Measurements from ENCODE around the gene NHERF1. TPM values are rescaled to one million over a fixed set of nuclear protein-coding genes. Genes with fewer than 3 reads are reported as not detected.

The NHERF1 gene
- total and polyA plus RNA-seq, 2 of the 13 experiments (the other 11 are each of a cell fraction or from before 2014, with no cell fraction given) = 169 to 269 TPM

DNA sequence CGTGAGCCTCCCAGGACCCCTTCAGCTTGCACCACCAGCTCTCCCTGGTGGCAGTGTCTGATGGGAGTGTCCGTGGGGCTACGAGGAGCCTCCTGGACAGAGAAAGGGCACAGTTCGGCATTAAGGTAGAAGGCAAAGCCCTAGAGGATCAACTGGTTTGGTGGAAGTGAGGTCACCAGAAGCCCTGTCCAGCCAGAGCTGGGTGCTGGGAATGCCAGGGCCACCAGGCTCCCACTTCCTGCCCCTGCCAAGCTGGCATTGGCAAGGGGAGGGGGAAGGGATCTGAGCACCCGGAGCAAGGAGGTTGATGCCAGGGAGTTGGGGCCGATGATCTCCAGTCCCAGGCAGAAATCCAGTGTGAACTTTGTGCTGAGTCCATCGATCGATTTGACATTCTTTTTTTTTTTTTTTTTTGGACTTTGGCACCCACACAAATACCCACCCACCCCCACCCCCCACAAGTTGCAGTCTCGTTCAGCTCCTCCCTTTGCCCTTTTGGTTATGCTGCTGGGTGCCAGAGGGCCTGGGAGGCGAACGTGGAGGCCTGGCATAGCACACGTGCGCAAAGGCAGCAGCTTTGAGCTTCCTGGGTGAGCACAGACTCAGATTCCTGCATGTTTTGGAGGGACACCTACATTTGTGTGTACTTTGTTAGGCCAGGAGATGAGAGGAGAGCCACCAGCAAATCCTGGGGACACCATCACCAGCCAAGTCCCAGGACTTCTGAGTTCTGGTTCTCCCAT, 2.1 kb downstream of the NHERF1 start (continued):
- TF ChIP-seq, protein P1, sequence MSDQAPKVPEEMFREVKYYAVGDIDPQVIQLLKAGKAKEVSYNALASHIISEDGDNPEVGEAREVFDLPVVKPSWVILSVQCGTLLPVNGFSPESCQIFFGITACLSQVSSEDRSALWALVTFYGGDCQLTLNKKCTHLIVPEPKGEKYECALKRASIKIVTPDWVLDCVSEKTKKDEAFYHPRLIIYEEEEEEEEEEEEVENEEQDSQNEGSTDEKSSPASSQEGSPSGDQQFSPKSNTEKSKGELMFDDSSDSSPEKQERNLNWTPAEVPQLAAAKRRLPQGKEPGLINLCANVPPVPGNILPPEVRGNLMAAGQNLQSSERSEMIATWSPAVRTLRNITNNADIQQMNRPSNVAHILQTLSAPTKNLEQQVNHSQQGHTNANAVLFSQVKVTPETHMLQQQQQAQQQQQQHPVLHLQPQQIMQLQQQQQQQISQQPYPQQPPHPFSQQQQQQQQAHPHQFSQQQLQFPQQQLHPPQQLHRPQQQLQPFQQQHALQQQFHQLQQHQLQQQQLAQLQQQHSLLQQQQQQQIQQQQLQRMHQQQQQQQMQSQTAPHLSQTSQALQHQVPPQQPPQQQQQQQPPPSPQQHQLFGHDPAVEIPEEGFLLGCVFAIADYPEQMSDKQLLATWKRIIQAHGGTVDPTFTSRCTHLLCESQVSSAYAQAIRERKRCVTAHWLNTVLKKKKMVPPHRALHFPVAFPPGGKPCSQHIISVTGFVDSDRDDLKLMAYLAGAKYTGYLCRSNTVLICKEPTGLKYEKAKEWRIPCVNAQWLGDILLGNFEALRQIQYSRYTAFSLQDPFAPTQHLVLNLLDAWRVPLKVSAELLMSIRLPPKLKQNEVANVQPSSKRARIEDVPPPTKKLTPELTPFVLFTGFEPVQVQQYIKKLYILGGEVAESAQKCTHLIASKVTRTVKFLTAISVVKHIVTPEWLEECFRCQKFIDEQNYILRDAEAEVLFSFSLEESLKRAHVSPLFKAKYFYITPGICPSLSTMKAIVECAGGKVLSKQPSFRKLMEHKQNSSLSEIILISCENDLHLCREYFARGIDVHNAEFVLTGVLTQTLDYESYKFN (CRISPR knock-in tag; conservative IDR thresholded peaks at IDR 0.05) = peak; percentile 98
- TF ChIP-seq HNF4A (CRISPR knock-in tag; IDR thresholded peaks at IDR 0.05) (peak; percentile 98), ZNF558 (CRISPR knock-in tag; IDR thresholded peaks at IDR 0.05; ENCODE audit: borderline replicate concordance) (peak; percentile 69; the same call in 1 of the 2 replicates), ZNF431 (CRISPR knock-in tag; IDR thresholded peaks at IDR 0.05; ENCODE audit: borderline replicate concordance, low read depth) (peak; percentile 86; the same call in 1 of the 2 replicates), BRCA1 (CRISPR knock-in tag; IDR thresholded peaks at IDR 0.05) (peak; percentile 96; the same call in 1 of the 2 replicates), ZNF441 (CRISPR knock-in tag; IDR thresholded peaks at IDR 0.05; ENCODE audit: borderline replicate concordance) (no peak; the same call in none of the 2 replicates), NFIC (IDR thresholded peaks at IDR 0.05; ENCODE audit: low read length) (peak; percentile 78), FOXM1 (CRISPR knock-in tag; IDR thresholded peaks at IDR 0.05) (peak; percentile 74; the same call in 1 of the 2 replicates), FOXA1 (IDR thresholded peaks at IDR 0.05) (no peak), FOXA1 (CRISPR knock-in tag; IDR thresholded peaks at IDR 0.05) (no peak), MLLT10 (CRISPR knock-in tag; IDR thresholded peaks at IDR 0.05) (peak; percentile 82; the same call in 1 of the 2 replicates), NR2F1 (CRISPR knock-in tag; IDR thresholded peaks at IDR 0.05) (peak; percentile 43 to 46; a peak in 2 of 4 replicates), YEATS2 (CRISPR knock-in tag; IDR thresholded peaks at IDR 0.05; ENCODE audit: borderline replicate concordance) (peak; percentile 64; the same call in 1 of the 2 replicates), NFE2L1 (CRISPR knock-in tag; IDR thresholded peaks at IDR 0.05; ENCODE audit: borderline replicate concordance) (no peak), DNMT3B (CRISPR knock-in tag; conservative IDR thresholded peaks at IDR 0.05) (peak; percentile 63; the same call in 1 of the 2 replicates), SOX13 (IDR thresholded peaks at IDR 0.05) (no peak), SOX13 (CRISPR knock-in tag; conservative IDR thresholded peaks at IDR 0.05 in 1 of 2, IDR thresholded peaks at IDR 0.05 in 1 of 2) (peak in 1 of 2 experiments; percentile 80; a peak in 2 of 4 replicates), SMAD1 (CRISPR knock-in tag; IDR thresholded peaks at IDR 0.05; ENCODE audit: borderline replicate concordance, low read depth) (peak; percentile 94; the same call in 1 of the 2 replicates), ZNF382 (CRISPR knock-in tag; IDR thresholded peaks at IDR 0.05; ENCODE audit: borderline replicate concordance) (no peak)
- TF ChIP-seq, protein P2, sequence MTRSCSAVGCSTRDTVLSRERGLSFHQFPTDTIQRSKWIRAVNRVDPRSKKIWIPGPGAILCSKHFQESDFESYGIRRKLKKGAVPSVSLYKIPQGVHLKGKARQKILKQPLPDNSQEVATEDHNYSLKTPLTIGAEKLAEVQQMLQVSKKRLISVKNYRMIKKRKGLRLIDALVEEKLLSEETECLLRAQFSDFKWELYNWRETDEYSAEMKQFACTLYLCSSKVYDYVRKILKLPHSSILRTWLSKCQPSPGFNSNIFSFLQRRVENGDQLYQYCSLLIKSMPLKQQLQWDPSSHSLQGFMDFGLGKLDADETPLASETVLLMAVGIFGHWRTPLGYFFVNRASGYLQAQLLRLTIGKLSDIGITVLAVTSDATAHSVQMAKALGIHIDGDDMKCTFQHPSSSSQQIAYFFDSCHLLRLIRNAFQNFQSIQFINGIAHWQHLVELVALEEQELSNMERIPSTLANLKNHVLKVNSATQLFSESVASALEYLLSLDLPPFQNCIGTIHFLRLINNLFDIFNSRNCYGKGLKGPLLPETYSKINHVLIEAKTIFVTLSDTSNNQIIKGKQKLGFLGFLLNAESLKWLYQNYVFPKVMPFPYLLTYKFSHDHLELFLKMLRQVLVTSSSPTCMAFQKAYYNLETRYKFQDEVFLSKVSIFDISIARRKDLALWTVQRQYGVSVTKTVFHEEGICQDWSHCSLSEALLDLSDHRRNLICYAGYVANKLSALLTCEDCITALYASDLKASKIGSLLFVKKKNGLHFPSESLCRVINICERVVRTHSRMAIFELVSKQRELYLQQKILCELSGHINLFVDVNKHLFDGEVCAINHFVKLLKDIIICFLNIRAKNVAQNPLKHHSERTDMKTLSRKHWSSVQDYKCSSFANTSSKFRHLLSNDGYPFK (CRISPR knock-in tag; IDR thresholded peaks at IDR 0.05; ENCODE audit: borderline replicate concordance) = peak; percentile 19; the same call in 1 of the 2 replicates
- TF ChIP-seq, protein P3, sequence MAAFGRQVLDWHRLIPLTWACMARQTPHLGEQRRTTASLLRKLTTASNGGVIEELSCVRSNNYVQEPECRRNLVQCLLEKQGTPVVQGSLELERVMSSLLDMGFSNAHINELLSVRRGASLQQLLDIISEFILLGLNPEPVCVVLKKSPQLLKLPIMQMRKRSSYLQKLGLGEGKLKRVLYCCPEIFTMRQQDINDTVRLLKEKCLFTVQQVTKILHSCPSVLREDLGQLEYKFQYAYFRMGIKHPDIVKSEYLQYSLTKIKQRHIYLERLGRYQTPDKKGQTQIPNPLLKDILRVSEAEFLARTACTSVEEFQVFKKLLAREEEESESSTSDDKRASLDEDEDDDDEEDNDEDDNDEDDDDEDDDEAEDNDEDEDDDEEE (CRISPR knock-in tag; IDR thresholded peaks at IDR 0.05) = peak; percentile 38; the same call in 1 of the 2 replicates
